ENCODE results near the gene SH2D7.

GRCh38 chr15:78050441-78050809 is 41.9 kb upstream of the SH2D7 start:
- TF ChIP-seq NFIC (IDR thresholded peaks at IDR 0.05; ENCODE audit: borderline replicate concordance) = no peak
- no peak for TF ChIP-seq POLR2AphosphoS5 (IDR thresholded peaks at IDR 0.05; ENCODE audit: low read depth, low read length)
- no peak for TF ChIP-seq CTCF (IDR thresholded peaks at IDR 0.05)
- TF ChIP-seq RFX5 (IDR thresholded peaks at IDR 0.05; ENCODE audit: low read length) = no peak

Measured in SK-N-SH (cell line).